GM19025 (cell line): ENCODE results near the gene TOR1B.
"Not testable (repeated sequence)": the region's sequence is repeated elsewhere in the genome, so short reads cannot be mapped to it uniquely, and the experiment has no call there.

Source experiments
- ATAC-seq: cut with Tn5 transposase; IDR thresholded peaks from one replicate; pipeline ENCODE4 v1.9.1; 2021; ENCODE audit warnings: mild to moderate bottlenecking, low read depth, moderate library complexity; ENCODE audit not compliant: unreplicated experiment

The TOR1B gene

GRCh38 chr9:129776096-129776495, 26.9 kb upstream of the TOR1B start:
- ATAC-seq = not testable (repeated sequence)

- ATAC-seq = no peak
These were observed 26.4 kb upstream of the TOR1B start for GRCh38 chr9:129776566-129776937.

DNA sequence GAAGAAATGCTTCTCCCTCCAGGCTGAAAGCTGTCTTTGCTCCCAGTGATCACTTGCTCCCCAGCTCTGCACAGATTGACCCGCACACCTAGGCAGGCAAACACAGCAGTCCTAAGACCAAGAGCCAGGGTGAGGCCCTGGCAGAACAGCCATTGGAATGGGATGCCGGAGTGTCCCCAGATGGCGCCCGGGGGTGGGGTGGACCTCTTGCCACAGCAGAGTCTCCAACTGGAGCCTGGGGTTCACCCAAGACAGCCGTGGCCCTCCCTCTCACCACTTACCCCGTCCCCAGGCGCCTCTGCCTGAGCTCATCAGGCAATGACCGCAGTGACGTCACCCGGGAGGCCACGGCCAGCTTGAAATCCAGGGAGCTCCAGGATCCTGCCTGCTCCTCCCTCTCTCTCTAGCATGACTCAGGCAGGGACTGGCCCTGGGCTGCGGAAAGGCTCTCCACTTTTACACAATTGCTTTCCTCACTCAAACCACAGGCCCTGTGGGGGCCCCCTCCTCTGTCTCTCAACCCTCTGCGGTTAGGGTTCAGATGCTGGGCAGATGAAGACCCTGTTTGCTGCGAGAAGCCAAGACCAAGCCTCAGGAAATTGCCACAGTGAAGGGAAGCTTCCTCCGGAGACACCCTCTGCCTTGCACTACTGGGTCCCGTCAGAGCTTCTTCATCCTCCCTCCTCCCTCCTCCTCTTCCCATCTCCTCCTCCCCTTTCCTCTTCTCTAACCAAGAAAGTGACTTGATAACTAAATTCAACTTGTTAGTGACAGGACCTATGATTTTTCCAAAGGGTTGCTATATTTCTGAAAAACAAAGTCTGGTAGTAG, 25.8 kb upstream of the TOR1B start:
- no peak for ATAC-seq

DNA sequence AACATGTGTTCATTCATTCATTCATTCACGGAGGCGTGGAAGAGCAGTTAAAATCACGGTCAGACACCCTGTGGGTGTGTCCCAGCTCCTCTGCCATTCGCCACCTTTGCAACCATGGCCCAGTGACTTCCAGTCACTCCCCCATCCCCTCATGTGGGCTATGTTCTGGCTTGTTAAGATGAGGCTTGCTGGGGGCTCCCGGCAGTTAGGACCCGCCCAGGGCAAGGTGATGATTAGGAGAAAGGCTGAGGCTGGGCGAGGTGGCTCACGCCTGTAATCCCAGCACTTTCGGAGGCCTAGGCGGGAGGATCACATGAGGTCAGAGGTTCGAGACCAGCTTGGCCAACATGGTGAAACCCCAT, 25.2 kb upstream of the TOR1B start:
- ATAC-seq = no peak

GRCh38 chr9:129778469-129778868, 24.5 kb upstream of the TOR1B start:
- ATAC-seq = no peak

DNA sequence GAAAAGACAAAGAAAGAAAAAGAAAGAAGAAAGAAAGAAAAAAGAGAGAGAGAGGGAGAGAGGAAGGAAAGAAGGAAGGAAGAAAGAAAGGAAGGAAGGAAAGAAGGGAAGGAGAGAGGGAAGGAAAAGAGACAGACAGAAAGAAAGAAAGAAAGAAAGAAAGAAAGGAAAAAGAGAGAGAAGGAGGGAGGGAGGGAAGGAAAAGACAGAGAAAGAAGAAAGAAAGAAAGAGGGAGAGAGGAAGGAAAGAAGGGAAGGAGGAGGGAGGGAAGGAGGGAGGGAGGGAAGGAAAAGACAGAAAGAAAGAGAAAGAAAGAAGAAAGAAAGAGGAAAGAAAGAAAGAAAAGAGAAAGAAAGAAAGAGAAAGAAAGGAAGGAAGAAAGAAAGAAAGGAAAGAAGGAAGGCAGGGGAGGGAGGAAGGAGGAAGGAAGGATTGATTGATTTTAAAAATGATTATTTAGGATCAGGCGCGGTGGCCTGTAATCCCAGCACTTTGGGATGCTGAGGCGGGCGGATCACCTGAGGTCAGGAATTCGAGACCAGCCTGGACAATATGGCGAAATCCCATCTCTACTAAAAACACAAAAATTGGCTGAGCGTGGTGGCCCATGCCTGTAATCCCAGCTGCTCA, 23.3 kb upstream of the TOR1B start:
- no peak for ATAC-seq

DNA sequence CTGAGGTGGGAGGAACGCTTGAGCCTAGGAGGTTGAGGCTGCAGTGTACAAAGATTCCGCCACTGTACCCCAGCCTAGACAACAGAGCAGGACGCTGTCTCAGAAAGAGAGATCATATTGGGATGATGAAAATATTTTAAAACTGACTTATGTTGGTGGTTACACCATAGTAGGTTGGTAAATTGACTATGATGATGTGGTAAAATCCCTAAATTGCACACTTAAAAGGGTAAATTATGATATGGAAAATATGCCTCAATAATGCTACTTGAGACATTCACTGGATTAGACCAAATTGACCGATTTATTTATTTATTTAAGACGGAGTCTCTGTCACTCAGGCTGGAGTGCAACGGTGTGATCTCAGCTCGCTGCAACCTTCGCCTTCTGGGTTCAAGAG, 21.9 kb upstream of the TOR1B start:
- ATAC-seq = no peak

DNA sequence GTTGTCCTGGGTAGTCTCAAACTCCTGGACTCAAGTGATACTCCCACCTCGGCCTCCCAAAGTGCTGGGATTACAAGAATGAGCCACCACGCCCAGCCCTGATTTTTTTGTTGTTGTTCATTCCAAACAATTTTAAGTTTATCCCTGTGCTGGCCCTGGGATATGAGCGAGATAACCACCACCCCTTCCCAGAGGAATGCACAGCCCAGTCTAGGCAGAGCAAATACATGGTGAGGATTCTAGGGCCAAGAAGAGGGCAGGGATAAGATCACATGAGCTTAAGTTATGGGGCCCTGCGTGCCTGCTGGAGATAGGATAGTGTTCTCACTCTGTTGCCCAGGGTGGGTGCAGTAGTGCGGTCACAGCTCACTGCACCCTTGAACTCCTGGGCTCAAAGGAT, 21.0 kb upstream of the TOR1B start:
- no peak for ATAC-seq

DNA sequence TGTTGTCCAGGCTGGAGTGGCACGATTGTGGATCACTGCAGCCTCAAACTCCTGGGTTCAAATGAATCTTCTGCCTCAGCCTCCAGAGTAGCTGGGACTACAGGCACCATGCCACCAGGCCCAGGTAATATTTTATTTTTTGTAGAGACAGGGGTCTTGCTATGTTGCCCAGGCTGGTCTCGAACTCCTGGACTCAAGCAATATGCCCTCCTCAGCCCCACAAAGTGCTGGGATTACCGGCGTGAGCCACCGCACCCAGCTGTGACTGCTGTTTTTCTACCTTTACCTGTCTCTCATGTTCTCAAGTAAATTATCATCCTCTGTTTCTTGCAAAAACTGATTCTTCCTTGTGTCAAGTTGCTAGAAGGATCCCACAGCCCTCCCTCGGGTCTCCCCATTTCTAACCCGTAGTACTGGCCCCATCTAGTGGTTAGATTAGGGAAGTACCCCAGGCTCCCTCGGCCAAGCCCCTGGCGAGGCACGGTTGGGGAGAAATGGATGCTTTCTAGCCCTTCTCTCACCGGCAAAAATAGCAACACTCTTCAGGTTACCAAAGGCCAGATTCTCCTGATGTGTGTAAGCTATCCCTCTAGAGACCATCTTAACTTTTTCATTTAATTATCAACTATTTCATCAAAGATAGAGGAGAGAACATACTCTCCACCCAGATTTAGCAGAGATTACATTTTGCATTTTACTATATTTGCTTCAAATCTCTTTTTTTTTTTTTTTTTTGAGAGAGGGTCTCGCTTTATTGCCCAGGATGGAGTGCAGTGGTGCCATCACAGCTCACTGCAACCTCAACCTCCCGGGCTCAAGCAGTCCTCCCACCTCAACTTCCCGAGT, 19.2 kb upstream of the TOR1B start:
- no peak for ATAC-seq

DNA sequence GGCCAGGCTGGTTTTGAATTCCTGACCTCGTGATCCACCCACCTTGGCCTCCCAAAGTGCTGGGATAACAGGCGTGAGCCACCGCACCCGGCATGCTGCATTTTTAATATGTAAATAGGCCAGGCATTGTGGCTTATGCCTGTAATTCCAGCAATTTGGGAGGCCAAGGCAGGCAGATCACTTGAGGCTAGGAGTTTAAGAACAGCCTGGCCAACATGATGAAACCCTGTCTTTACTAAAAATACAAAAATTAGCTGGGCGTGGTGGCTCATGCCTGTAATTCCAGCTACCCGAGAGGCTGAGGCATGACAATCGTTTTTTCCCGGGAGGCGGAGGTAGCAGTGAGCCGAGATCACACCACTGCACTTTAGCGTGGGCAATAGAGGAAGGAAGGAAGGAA, 18.0 kb upstream of the TOR1B start:
- not testable (repeated sequence) for ATAC-seq

- no peak for ATAC-seq
These were observed 17.1 kb upstream of the TOR1B start for GRCh38 chr9:129785866-129786265.

DNA sequence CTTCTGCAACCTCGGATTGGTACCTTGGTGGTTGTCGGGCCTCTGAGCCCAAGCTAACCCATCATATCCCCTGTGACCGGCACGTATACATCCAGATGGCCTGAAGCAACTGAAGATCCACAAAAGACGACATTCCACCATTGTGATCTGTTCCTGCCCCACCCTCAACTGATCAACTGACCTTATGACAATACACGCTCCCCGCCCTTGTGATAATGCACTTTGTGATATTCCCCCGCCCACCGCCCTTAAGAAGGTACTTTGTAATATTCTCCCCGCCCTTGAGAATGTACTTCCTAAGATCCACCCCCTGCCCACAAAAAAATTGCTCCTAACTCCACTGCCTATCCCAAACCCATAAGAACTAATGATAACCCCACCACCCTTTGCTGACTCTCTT, 16.5 kb upstream of the TOR1B start:
- no peak for ATAC-seq

GRCh38 chr9:129794549-129794948, 8.4 kb upstream of the TOR1B start:
- ATAC-seq = no peak

- ATAC-seq = not testable (repeated sequence)
These were observed 7.0 kb upstream of the TOR1B start for GRCh38 chr9:129796029-129796428.

GRCh38 chr9:129798973-129799372, 4.0 kb upstream of the TOR1B start:
- no peak for ATAC-seq

GRCh38 chr9:129801504-129801903, 1.5 kb upstream of the TOR1B start:
- no peak for ATAC-seq

DNA sequence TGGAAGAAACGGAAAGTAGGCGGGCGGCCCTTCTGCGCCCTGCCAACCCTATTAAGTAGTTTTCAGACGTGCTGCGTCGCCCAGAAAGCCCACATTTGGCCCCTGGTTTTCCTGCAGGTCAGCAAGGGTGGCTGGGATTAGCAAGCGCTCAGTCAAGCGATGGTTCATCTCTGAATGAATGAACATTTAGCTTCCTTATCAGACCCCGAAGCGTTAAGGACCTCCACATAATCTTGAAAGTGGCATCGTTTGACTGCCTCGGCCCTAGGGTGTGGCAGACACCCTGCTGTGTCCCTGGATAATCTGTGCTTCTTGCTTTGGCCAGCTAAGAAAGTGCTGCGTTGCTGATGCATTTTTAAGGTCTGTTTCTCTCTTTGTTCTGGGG, 684 bp downstream of the TOR1B start:
- ATAC-seq = no peak

- no peak for ATAC-seq
These were observed 3.1 kb downstream of the TOR1B start for GRCh38 chr9:129806061-129806460.

- no peak for ATAC-seq
These were observed 6.4 kb downstream of the TOR1B start for GRCh38 chr9:129809346-129809745.

- ATAC-seq = no peak
These were observed 7.1 kb downstream of the TOR1B start for GRCh38 chr9:129810116-129810515.

GRCh38 chr9:129810788-129811187, 7.8 kb downstream of the TOR1B start:
- ATAC-seq = no peak
